ENCODE measurements around the gene RASGRF2.
"Not testable (repeated sequence)": the region's sequence is repeated elsewhere in the genome, so short reads cannot be mapped to it uniquely, and the experiment has no call there.

The RASGRF2 gene

DNA sequence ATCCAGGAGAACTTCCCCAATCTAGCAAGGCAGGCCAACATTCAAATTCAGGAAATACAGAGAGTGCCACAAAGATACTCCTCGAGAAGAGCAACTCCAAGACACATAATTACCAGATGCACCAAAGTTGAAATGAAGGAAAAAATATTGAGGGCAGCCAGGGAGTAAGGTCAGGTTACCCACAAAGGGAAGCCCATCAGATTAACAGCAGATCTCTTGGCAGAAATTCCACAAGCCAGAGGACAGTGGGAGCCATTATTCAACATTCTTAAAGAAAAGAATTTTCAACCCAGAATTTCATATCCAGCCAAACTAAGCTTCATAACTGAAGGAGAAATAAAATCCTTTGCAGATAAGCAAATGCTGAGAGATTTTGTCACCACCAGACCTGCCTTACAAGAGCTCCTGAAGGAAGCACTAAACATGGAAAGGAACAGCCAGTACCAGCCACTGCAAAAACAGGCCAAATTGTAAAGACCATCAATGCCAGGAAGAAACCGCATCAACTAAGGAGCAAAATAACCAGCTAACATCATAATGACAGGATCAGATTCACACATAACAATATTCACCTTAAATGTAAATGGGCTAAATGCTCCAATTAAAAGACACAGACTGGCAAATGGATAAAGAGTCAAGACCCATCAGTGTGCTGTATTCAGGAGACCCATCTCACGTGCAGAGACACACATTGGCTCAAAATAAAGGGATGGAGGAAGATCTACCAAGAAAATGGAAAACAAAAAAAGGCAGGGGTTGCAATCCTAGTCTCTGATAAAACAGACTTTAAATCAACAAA is 70.3 kb downstream of the RASGRF2 start:
- not testable (repeated sequence) for H3K9me3 ChIP-seq (ENCODE audit: control insufficient read depth, low read length); H3K4me1 ChIP-seq (ENCODE audit: control insufficient read depth, insufficient read depth, low read length); H3K4me3 ChIP-seq (ENCODE audit: low read length); H3K9ac ChIP-seq (ENCODE audit: low read length); H3K36me3 ChIP-seq (ENCODE audit: control insufficient read depth, insufficient read depth, low read length); H3K27me3 ChIP-seq (ENCODE audit: control insufficient read depth, insufficient read depth, low read length)

DNA sequence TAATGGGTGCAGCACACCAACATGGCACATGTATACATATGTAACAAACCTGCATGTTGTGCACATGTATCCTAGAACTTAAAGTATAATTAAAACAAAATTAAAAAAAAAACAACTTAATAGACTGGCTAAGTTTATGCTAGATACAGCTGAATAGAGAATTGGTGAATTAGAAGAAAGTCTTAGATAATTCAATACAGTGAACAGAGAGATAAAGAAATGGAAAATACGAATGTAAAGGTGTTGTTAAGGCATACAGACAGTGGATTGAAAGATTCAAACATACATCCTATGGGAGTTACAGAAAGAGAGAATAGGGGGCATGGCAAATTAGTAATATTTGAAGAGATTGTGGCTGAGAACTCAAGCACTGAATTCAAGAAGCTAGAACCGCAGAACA is 75.4 kb downstream of the RASGRF2 start:
- Histone ChIP-seq H3K36me3 (ENCODE audit: control insufficient read depth, insufficient read depth, low read length) (no peaks in the 10 kb centered on the region), H3K4me1 (ENCODE audit: control insufficient read depth, insufficient read depth, low read length) (no peaks in the 10 kb centered on the region), H3K4me3 (ENCODE audit: low read length) (no peak overlapping the region), H3K27me3 (ENCODE audit: control insufficient read depth, insufficient read depth, low read length) (no peaks in the 10 kb centered on the region), H3K9me3 (ENCODE audit: control insufficient read depth, low read length) (no peaks in the 10 kb centered on the region), H3K9ac (ENCODE audit: low read length) (no peak overlapping the region)

- no peaks in the 10 kb centered on the region for H3K36me3 ChIP-seq (ENCODE audit: control insufficient read depth, insufficient read depth, low read length)
- no peaks in the 10 kb centered on the region for H3K4me1 ChIP-seq (ENCODE audit: control insufficient read depth, insufficient read depth, low read length)
- H3K9me3 ChIP-seq (ENCODE audit: control insufficient read depth, low read length), result no peaks in the 10 kb centered on the region
- no peak overlapping the region for H3K9ac ChIP-seq (ENCODE audit: low read length)
- no peaks in the 10 kb centered on the region for H3K27me3 ChIP-seq (ENCODE audit: control insufficient read depth, insufficient read depth, low read length)
- no peak overlapping the region for H3K4me3 ChIP-seq (ENCODE audit: low read length)
Observed at GRCh38 chr5:81038495-81038894, 78.3 kb downstream of the RASGRF2 start.

DNA sequence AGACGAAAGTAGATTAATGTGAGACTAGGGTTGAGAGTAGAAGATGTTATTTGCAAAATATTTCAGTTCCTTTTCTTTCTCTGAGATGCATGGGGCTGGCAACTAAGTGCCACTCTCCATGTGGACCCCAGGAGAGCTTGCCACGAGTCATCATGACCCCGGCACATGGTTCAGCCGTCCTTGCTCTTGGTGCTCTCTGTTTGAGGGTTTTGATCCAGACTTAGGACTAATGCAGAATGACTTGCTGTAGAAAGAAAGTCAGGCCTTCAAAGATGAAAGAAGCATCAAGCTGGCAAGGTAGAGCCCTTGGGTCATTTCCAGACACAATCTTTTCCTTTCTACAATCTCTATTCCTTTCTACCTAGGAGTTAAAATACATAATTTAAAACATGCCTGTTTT is 84.7 kb downstream of the RASGRF2 start:
- H3K9me3 ChIP-seq (ENCODE audit: control insufficient read depth, low read length), result no peaks in the 10 kb centered on the region
- no peak overlapping the region for H3K9ac ChIP-seq (ENCODE audit: low read length)
- H3K4me1 ChIP-seq (ENCODE audit: control insufficient read depth, insufficient read depth, low read length), result no peaks in the 10 kb centered on the region
- H3K27me3 ChIP-seq (ENCODE audit: control insufficient read depth, insufficient read depth, low read length), result no peaks in the 10 kb centered on the region
- no peaks in the 10 kb centered on the region for H3K36me3 ChIP-seq (ENCODE audit: control insufficient read depth, insufficient read depth, low read length)
- no peak overlapping the region for H3K4me3 ChIP-seq (ENCODE audit: low read length)

GRCh38 chr5:81045389-81045807 is 85.2 kb downstream of the RASGRF2 start:
- H3K4me1 ChIP-seq (ENCODE audit: control insufficient read depth, insufficient read depth, low read length), result no peaks in the 10 kb centered on the region
- H3K36me3 ChIP-seq (ENCODE audit: control insufficient read depth, insufficient read depth, low read length), result no peaks in the 10 kb centered on the region
- no peak overlapping the region for H3K9ac ChIP-seq (ENCODE audit: low read length)
- no peak overlapping the region for H3K4me3 ChIP-seq (ENCODE audit: low read length)
- H3K27me3 ChIP-seq (ENCODE audit: control insufficient read depth, insufficient read depth, low read length), result no peaks in the 10 kb centered on the region
- H3K9me3 ChIP-seq (ENCODE audit: control insufficient read depth, low read length), result no peaks in the 10 kb centered on the region

DNA sequence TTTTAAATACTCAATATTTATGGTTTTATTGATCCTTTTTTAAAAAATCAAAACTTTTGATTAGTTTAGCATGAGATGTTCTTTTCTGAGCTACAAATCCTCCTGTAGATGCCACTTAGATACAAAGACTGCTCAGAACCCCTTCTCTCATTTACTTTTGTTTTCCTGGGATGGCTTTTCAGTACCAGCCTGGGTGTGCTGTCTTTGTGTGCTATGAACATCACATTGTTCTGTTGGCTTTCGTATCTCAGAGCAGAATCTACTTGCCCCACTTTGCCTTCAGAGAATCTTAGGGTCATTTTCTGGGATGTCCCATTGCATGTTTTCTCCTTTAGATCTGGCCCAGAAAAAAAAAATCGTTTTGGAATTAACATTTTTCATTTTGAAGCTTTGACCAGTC is 85.9 kb downstream of the RASGRF2 start:
- Histone ChIP-seq H3K9me3 (ENCODE audit: control insufficient read depth, low read length) (no peaks in the 10 kb centered on the region), H3K4me1 (ENCODE audit: control insufficient read depth, insufficient read depth, low read length) (no peaks in the 10 kb centered on the region), H3K9ac (ENCODE audit: low read length) (no peak overlapping the region), H3K27me3 (ENCODE audit: control insufficient read depth, insufficient read depth, low read length) (no peaks in the 10 kb centered on the region), H3K4me3 (ENCODE audit: low read length) (no peak overlapping the region), H3K36me3 (ENCODE audit: control insufficient read depth, insufficient read depth, low read length) (no peaks in the 10 kb centered on the region)

GRCh38 chr5:81052325-81052724 is 92.2 kb downstream of the RASGRF2 start:
- Histone ChIP-seq H3K36me3 (ENCODE audit: control insufficient read depth, insufficient read depth, low read length) (no peaks in the 10 kb centered on the region), H3K4me3 (ENCODE audit: low read length) (no peak overlapping the region), H3K9me3 (ENCODE audit: control insufficient read depth, low read length) (no peaks in the 10 kb centered on the region), H3K9ac (ENCODE audit: low read length) (no peak overlapping the region), H3K27me3 (ENCODE audit: control insufficient read depth, insufficient read depth, low read length) (no peaks in the 10 kb centered on the region), H3K4me1 (ENCODE audit: control insufficient read depth, insufficient read depth, low read length) (no peaks in the 10 kb centered on the region)

DNA sequence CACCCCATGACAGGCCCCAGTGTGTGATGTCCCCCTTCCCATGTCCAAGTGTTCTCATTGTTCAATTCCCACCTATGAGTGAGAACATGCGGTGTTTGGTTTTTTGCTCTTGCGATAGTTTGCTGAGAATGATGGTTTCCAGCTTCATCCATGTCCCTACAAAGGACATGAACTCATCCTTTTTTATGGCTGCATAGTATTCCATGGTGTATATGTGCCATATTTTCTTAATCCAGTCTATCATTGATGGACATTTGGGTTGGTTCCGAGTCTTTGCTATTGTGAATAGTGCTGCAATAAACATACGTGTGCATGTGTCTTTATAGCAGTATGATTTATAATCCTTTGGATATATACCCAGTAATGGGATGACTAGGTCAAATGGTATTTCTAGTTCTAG is 93.1 kb downstream of the RASGRF2 start:
- H3K4me1 ChIP-seq (ENCODE audit: control insufficient read depth, insufficient read depth, low read length); H3K27me3 ChIP-seq (ENCODE audit: control insufficient read depth, insufficient read depth, low read length); H3K9me3 ChIP-seq (ENCODE audit: control insufficient read depth, low read length); H3K4me3 ChIP-seq (ENCODE audit: low read length); H3K9ac ChIP-seq (ENCODE audit: low read length); H3K36me3 ChIP-seq (ENCODE audit: control insufficient read depth, insufficient read depth, low read length): not testable (repeated sequence)

DNA sequence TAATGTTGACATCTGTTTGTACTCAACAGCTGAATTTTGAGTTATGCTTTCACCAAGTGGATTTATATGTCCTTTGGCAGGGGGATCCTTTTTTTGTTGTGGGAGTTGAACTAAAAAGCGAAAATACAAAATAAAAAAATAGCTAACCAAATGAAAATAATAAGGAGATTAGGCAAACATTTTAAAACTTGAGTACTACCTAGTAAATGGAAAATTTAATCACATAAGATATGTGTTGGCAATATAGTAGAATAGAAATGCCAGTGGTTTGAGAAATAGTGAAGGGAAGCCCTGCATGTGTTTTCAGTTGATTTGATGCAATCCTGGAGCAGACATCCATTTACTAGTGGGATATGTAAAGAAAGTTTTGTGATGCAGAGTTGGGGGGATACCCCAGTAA is 98.0 kb downstream of the RASGRF2 start:
- Histone ChIP-seq H3K4me3 (ENCODE audit: low read length) (no peak overlapping the region), H3K9me3 (ENCODE audit: control insufficient read depth, low read length) (no peaks in the 10 kb centered on the region), H3K27me3 (ENCODE audit: control insufficient read depth, insufficient read depth, low read length) (no peaks in the 10 kb centered on the region), H3K4me1 (ENCODE audit: control insufficient read depth, insufficient read depth, low read length) (no peaks in the 10 kb centered on the region), H3K9ac (ENCODE audit: low read length) (no peak overlapping the region), H3K36me3 (ENCODE audit: control insufficient read depth, insufficient read depth, low read length) (no peaks in the 10 kb centered on the region)

GRCh38 chr5:81065492-81065891 is 105.3 kb downstream of the RASGRF2 start:
- H3K9ac ChIP-seq (ENCODE audit: low read length), result no peak overlapping the region
- no peaks in the 10 kb centered on the region for H3K27me3 ChIP-seq (ENCODE audit: control insufficient read depth, insufficient read depth, low read length)
- no peaks in the 10 kb centered on the region for H3K36me3 ChIP-seq (ENCODE audit: control insufficient read depth, insufficient read depth, low read length)
- H3K9me3 ChIP-seq (ENCODE audit: control insufficient read depth, low read length), result no peaks in the 10 kb centered on the region
- no peak overlapping the region for H3K4me3 ChIP-seq (ENCODE audit: low read length)
- H3K4me1 ChIP-seq (ENCODE audit: control insufficient read depth, insufficient read depth, low read length), result no peaks in the 10 kb centered on the region

- Histone ChIP-seq H3K4me3 (ENCODE audit: low read length) (no peak overlapping the region), H3K27me3 (ENCODE audit: control insufficient read depth, insufficient read depth, low read length) (no peaks in the 10 kb centered on the region), H3K4me1 (ENCODE audit: control insufficient read depth, insufficient read depth, low read length) (no peaks in the 10 kb centered on the region), H3K36me3 (ENCODE audit: control insufficient read depth, insufficient read depth, low read length) (no peaks in the 10 kb centered on the region), H3K9ac (ENCODE audit: low read length) (no peak overlapping the region), H3K9me3 (ENCODE audit: control insufficient read depth, low read length) (no peaks in the 10 kb centered on the region)
Observed at GRCh38 chr5:81066102-81066501, 105.9 kb downstream of the RASGRF2 start.

DNA sequence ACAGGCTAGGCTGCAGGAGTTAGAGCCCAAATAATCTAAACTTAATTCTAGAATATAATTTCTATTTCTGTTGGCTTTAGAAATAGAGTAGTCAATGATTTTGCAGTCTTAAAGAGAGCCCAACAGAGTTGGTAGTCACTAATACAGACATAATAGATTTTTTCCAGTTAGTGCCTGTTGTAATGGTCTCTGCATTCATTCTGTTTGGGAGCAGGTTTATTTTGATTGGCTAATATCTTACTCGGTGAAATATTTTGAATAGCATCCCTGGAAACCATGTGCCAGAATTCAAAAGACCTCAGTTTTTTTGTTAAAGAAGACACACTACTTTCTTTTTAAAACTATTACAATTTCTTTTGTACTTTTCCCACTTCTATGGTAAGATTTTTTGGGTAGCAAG is 107.2 kb downstream of the RASGRF2 start:
- H3K4me3 ChIP-seq (ENCODE audit: low read length), result no peak overlapping the region
- H3K4me1 ChIP-seq (ENCODE audit: control insufficient read depth, insufficient read depth, low read length), result no peaks in the 10 kb centered on the region
- no peaks in the 10 kb centered on the region for H3K27me3 ChIP-seq (ENCODE audit: control insufficient read depth, insufficient read depth, low read length)
- no peak overlapping the region for H3K9ac ChIP-seq (ENCODE audit: low read length)
- no peaks in the 10 kb centered on the region for H3K36me3 ChIP-seq (ENCODE audit: control insufficient read depth, insufficient read depth, low read length)
- no peaks in the 10 kb centered on the region for H3K9me3 ChIP-seq (ENCODE audit: control insufficient read depth, low read length)

DNA sequence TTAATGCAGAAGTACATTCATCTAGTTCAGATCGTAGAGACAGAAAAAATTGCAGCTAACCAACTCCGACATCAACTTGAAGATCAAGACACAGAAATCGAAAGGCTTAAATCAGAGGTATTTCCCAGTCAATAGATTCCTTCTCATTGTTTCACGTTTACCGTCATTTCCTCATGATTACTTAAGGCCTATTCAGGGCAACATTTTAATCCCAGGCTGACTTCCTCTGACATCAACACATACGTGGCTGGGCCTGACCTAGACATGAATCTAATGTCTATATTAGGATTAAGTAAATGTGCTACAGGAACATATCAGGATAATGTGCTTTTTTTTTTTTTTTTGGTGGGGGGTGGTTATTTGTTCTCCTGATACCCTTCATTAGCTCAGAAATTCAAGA is 107.9 kb downstream of the RASGRF2 start:
- Histone ChIP-seq H3K27me3 (ENCODE audit: control insufficient read depth, insufficient read depth, low read length) (no peaks in the 10 kb centered on the region), H3K4me3 (ENCODE audit: low read length) (no peak overlapping the region), H3K36me3 (ENCODE audit: control insufficient read depth, insufficient read depth, low read length) (no peaks in the 10 kb centered on the region), H3K9ac (ENCODE audit: low read length) (no peak overlapping the region), H3K9me3 (ENCODE audit: control insufficient read depth, low read length) (no peaks in the 10 kb centered on the region), H3K4me1 (ENCODE audit: control insufficient read depth, insufficient read depth, low read length) (no peaks in the 10 kb centered on the region)
